Medulla oblongata (tissue), 1 donor: ENCODE data around the gene ACACA.
"Not testable (repeated sequence)": the region's sequence is repeated elsewhere in the genome, so short reads cannot be mapped to it uniquely, and the experiment has no call there.

Experiments used
- DNase-seq: peaks from one replicate; pipeline ENCODE4 v3.0.0-alpha.2; 2015; ENCODE audit errors: extremely low spot score

ACACA gene

GRCh38 chr17:37406635-37407461 is at the start of gene ACACA, which contains the start of gene TADA2A:
TSS of gene ACACA (minus strand) at chr17:37406836. CDS start at chr17:37406299, 537 bp downstream.
TSS of gene TADA2A (plus strand) at chr17:37406886. CDS start at chr17:37411366, 4,480 bp downstream.
- peak; percentile 74 for DNase-seq

GRCh38 chr17:37450112-37450511 is 43.5 kb upstream of the ACACA start:
- no peak for DNase-seq

GRCh38 chr17:37447641-37448040 is 41.0 kb upstream of the ACACA start:
- DNase-seq = no peak

GRCh38 chr17:37446027-37446426 is 39.4 kb upstream of the ACACA start:
- DNase-seq = no peak

GRCh38 chr17:37441369-37442014 is 34.9 kb upstream of the ACACA start:
- not testable (repeated sequence) for DNase-seq

- DNase-seq = no peak
Observed at GRCh38 chr17:37440424-37440823, 33.8 kb upstream of the ACACA start.

GRCh38 chr17:37438141-37438540 is 31.5 kb upstream of the ACACA start:
- no peak for DNase-seq

- DNase-seq = no peak
Observed at GRCh38 chr17:37432671-37433070, 26.0 kb upstream of the ACACA start.

GRCh38 chr17:37430051-37430627 is 23.5 kb upstream of the ACACA start:
- DNase-seq = no peak

- DNase-seq = no peak
Observed at GRCh38 chr17:37429453-37429852, 22.8 kb upstream of the ACACA start.

GRCh38 chr17:37429039-37429438 is 22.4 kb upstream of the ACACA start:
- DNase-seq = no peak

- no peak for DNase-seq
Observed at GRCh38 chr17:37425268-37425667, 18.6 kb upstream of the ACACA start.

- no peak for DNase-seq
Observed at GRCh38 chr17:37422971-37423625, 16.5 kb upstream of the ACACA start.

- no peak for DNase-seq
Observed at GRCh38 chr17:37417852-37418251, 11.2 kb upstream of the ACACA start.

GRCh38 chr17:37413875-37414519 is 7.4 kb upstream of the ACACA start:
- DNase-seq = no peak

- DNase-seq = no peak
Observed at GRCh38 chr17:37410357-37410756, 3.7 kb upstream of the ACACA start.

GRCh38 chr17:37408145-37408479 is 1.5 kb upstream of the ACACA start:
- not testable (repeated sequence) for DNase-seq

GRCh38 chr17:37405955-37406634 is 541 bp downstream of the ACACA start:
- DNase-seq = no peak

GRCh38 chr17:37405522-37405921 is 1.1 kb downstream of the ACACA start:
- DNase-seq = not testable (repeated sequence)

- no peak for DNase-seq
Observed at GRCh38 chr17:37400505-37400904, 6.1 kb downstream of the ACACA start.

GRCh38 chr17:37399265-37399803 is 7.3 kb downstream of the ACACA start:
- DNase-seq = no peak
